ENCODE measurements around the gene DTX1. TPM values are rescaled to one million over a fixed set of nuclear protein-coding genes. Genes with fewer than 3 reads are reported as not detected.

DTX1 gene
- 100 to 1,000 TPM in 1 of 3 donors, 10 to 100 TPM in 1, 1 to 10 TPM in 1; 3.4 to 109 (median 21.9) TPM for polyA plus RNA-seq

DNA sequence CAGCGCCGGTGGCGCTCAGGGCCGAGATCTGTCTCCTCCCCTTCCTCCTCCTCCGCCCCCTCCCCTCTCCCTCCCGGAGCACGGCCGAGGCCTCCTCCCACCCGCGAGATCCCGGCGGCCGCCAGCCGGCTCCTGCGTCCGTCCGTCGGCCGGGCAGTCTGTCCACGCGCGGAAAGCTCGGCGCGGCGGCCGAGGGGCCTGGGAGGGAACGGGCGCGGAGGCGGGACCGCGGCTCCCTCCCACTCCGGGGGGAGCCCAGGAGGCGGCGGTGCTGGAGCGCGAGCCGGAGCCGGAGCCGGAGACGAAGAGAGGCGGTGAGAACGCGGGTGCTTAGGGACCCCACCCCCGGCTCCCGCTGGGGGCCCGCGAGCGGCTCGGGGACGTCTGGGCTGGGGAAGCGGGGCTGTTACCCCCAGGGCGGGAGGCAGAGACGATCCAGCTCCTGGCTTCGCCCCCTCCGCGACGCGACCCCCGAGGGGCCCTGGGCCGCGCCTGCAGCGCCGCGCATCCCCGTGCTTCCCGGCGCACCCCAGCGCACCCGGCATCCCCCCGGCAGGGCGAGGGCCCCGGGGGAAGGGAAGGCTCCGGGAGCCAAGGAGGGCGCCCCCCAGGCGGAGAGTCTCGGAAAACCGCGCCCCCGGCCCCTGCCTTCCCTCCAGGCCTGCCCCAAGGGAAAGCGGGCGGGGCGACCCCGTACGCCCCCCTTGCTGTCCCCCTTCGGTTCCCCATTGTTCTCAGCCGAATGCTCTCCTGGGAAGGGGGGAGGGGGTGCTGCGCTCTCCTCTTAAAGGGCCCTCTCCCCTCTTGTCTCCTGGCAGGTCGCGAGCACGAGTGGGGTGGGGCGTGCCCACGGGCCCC is at the start of gene DTX1:
TSS of gene DTX1 (plus strand) at position 100 of the 858 bp plus-strand sequence. CDS start 1,463 bp downstream, outside the sequence.
- WGBS, 3 donors = 1 to 2% (median 1%) methylated on average over 65 to 94 of the region's 94 CpGs
- H3K27ac ChIP-seq (ENCODE audit: low read depth, low read length) = no peak within 1 kb of the TSS

DNA sequence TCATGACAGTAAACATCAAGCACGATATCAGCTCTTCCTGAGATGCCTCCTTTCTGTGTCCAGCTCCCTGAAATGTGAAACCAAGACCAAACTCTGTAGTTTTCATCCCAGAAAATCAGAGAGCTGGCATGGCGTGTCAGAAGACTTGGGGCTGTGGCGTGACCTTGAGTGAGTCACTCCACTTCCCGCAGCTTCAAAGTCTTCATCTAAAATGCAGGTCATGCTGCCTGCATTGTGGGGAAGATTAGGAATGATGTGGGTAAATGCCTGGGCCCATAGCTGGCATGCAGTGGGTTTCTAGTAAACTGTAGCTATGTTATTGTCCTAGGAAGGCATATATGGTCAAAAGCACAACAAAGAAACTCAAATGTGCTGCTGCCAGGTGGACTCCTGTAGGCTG is 49.4 kb upstream of the DTX1 start:
- 66 to 95% (median 94%) methylated on average over 4 of the region's 4 CpGs for WGBS, 3 donors
- no peak overlapping the region for H3K27ac ChIP-seq (ENCODE audit: low read depth, low read length)

GRCh38 chr12:113010701-113011100 is 45.8 kb upstream of the DTX1 start:
- no peak overlapping the region for H3K27ac ChIP-seq (ENCODE audit: low read depth, low read length)
- 72 to 79% (median 75%) methylated on average over 2 of the region's 2 CpGs for WGBS, 3 donors

- 55 to 68% (median 58%) methylated on average over 9 of the region's 9 CpGs for WGBS, 3 donors
- H3K27ac ChIP-seq (ENCODE audit: low read depth, low read length) = no peak overlapping the region
These were observed 42.0 kb upstream of the DTX1 start for GRCh38 chr12:113014565-113014964.

DNA sequence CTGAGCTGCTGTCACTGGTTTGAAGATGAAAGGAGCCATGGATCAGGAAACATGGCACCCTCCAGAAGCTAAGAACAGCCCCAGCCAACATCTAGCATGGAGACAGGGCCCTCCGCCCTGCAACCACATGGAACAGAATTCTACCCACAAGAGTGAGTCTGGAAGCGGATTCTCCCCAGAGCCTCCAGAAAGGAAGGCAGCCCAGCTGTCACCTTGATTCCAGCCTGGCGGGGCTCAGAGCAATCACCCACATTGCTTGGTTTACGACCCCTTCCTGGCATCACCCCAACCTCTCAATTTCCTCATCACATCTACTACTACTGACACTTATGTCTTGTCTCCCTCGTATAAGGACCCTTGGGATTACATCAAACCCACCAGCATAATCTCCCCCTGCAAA is 39.7 kb upstream of the DTX1 start:
- WGBS, 3 donors = 73 to 85% (median 77%) methylated on average over 5 of the region's 5 CpGs
- no peak overlapping the region for H3K27ac ChIP-seq (ENCODE audit: low read depth, low read length)

- 55 to 83% (median 57%) methylated on average over 4 of the region's 4 CpGs for WGBS, 3 donors
- H3K27ac ChIP-seq (ENCODE audit: low read depth, low read length) = no peak overlapping the region
These were observed 37.5 kb upstream of the DTX1 start for GRCh38 chr12:113019025-113019424.

DNA sequence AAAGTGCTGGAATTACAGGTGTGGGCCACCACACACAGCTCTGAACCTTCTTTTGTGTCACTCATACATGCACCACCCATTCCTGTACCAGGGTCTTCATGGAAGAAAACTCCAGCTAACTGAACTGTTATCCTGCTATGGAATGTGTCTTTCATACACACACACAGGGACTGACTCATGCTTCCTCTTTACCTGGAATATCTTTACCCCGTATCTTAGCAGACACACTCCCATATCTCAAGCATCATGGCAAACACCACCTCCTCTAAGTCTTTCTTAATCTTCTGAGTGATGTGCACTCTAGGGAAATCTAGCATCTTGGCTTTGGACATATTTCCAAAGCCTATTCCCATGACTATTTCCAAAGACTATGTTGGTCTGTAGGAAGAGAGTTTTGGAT is 35.0 kb upstream of the DTX1 start:
- 40 to 68% (median 57%) methylated on average over 1 of the region's 1 CpG for WGBS, 3 donors

GRCh38 chr12:113022563-113023297 is 33.8 kb upstream of the DTX1 start:
- H3K27ac ChIP-seq (ENCODE audit: low read depth, low read length) = no peak overlapping the region
- 86 to 92% (median 87%) methylated on average over 3 of the region's 3 CpGs for WGBS, 3 donors

More for the DNA sequence above, 35.0 kb upstream of the DTX1 start:
- H3K27ac ChIP-seq (ENCODE audit: low read depth, low read length) = no peak overlapping the region

- WGBS, 3 donors = 52 to 64% (median 54%) methylated on average over 4 of the region's 4 CpGs
- H3K27ac ChIP-seq (ENCODE audit: low read depth, low read length) = no peak overlapping the region
These were observed 28.8 kb upstream of the DTX1 start for GRCh38 chr12:113027726-113028125.

- WGBS, 3 donors = 7 to 16% (median 14%) methylated on average over 9 of the region's 9 CpGs
These were observed 25.5 kb upstream of the DTX1 start for GRCh38 chr12:113030875-113031525.

DNA sequence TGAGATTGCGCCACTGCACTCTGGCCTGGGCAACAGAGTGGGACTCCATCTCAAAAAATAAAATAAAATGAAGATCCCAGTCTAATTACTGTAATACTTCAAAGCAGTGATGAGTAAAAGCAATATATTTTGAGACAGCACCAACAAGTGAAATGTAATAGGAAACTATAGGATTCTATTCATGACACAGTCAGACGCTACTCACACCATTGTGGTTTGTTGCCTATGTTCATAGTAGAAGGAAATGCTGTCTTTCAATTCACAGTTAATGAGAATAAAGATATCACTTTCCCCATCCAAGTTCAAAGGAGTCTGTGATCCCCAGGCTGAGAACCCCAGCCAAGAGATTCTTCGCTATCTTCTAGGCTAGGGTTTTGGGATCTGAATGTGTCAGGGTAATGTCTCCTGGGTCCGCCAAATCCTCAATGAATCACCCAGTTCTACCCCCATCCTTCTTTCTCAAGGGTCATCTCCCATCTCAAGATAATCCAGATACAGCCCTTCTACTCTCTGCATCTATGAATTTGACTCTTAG is 16.6 kb upstream of the DTX1 start:
- H3K27ac ChIP-seq (ENCODE audit: low read depth, low read length) = no peak overlapping the region

More at GRCh38 chr12:113030875-113031525, 25.5 kb upstream of the DTX1 start:
- H3K27ac ChIP-seq (ENCODE audit: low read depth, low read length) = no peak overlapping the region

DNA sequence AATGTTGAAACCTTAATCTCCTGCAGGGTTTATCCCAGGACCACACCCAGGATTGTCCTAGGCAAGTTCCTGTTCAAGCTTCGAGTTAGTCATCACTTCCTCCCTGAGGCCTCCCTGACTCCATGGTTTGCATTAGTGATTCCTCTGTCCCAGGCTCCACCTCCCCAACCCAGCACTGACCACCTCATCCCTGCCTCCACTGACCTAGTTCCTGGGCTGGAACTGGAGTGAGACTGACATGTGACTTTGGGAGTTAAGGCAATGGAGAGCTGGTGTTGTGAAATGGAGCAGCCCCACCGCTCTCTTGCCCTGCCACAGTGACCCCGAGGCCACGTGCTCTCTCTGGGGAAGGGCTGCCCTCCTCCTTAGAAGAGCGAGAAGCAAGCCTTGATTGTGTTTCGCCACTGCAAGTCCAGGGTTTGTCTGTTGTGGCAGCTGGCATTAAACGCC is 15.8 kb upstream of the DTX1 start:
- WGBS, 3 donors = 29 to 72% (median 34%) methylated on average over 7 of the region's 7 CpGs
- H3K27ac ChIP-seq (ENCODE audit: low read depth, low read length) = no peak overlapping the region

More for the DNA sequence above, 16.6 kb upstream of the DTX1 start:
- 61 to 74% (median 70%) methylated on average over 4 of the region's 4 CpGs for WGBS, 3 donors

DNA sequence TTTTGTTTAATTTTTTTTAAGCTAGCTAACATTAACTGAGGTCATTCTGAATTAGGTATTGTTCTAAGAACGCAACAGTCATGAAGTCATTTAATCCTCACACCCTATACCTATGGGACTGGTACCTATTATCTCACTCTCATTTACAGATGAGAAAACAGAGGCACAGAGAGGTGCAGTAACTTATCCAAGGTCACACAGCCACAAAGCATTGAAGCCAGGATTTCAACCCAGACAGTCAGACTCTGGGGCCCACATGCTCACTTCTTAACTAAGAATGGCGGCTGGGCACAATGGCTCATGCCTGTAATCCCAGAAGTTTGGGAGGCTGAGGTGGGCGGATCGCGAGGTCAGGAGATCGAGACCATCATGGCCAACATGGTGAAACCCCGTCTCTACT is 15.0 kb upstream of the DTX1 start:
- no peak overlapping the region for H3K27ac ChIP-seq (ENCODE audit: low read depth, low read length)
- WGBS, 3 donors = 85 to 95% (median 94%) methylated on average over 7 of the region's 7 CpGs

DNA sequence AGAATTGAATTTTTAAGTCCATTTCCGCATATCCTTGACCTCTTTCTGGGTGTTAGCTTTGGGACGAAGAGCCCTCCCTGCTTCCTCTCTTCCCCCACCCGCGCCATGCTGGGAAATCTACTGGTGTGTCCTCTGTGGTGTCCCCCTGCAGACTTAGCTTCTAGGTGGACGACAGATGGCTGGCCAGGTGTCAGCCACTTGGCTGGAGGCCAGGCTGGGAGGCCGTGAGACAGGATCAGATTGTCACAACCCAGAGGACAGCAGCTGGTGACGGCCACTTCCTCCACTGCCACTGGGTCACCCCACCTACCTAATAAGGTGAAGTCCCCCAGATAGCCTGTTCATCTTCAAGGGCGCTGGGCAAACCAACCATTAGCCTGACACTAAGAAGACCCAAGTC is 13.3 kb upstream of the DTX1 start:
- WGBS, 3 donors = 57 to 70% (median 68%) methylated on average over 8 of the region's 8 CpGs

GRCh38 chr12:113044516-113044915 is 12.0 kb upstream of the DTX1 start:
- H3K27ac ChIP-seq (ENCODE audit: low read depth, low read length) = no peak overlapping the region
- 70 to 85% (median 74%) methylated on average over 3 of the region's 3 CpGs for WGBS, 3 donors

More for the DNA sequence above, 13.3 kb upstream of the DTX1 start:
- H3K27ac ChIP-seq (ENCODE audit: low read depth, low read length) = no peak overlapping the region

DNA sequence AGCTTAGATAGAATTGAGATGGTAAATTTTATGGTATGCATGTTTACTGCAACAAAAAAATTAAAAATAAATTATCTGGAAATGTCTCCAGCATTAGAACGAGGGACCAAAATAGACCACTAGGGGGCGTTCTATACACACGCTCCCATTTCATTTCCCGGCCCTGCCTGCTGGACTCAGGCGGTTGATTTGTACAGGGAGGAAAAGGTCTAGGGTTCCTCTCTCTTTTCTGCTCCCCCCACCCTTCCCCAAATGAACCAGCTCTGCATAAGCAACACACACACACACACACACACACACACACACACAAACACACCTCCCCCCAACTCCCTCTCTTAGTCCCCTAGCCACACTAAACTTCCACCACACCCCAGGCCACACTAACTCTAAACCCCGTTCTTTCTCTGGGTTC is 7.8 kb upstream of the DTX1 start:
- WGBS, 3 donors = 7 to 10% (median 8%) methylated on average over 6 of the region's 6 CpGs
- H3K27ac ChIP-seq (ENCODE audit: low read depth, low read length) = no peak overlapping the region

DNA sequence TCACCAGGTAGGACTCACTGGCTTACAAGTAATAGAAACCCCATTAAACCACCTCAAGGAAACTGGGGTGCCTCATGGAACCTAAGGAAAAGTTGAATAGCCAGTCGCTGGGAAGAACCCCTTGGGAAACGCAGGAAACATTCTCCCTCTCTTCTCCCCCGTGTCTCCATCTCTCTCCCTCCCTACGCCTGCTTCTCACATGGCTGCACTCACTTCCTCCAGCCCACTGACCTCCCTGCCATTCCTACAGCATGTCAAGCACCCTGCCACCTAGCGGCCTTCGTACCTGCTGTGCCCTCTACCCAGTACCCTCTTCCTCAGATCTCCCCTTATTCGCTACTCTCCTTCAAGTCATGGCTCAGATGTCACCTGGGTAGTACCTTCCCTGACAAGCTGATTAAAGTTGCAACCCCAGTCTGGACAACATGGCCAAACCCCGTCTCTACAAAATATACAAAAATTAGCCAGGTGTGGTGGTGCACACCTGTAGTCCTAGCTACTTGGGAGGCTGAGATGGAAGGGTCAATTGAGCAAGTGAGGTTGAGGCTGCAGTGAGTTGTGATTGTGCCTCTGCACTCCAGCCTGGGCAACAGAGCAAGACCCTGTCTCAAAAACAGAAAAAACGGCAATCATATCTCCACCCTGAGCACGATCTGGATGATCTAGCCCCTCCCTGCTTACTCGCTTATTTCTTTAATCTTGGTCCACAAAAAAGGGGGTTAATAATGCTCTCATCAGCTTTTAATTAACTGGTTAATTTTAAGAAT is 6.4 kb upstream of the DTX1 start:
- WGBS, 3 donors = 58 to 68% (median 63%) methylated on average over 11 of the region's 11 CpGs

GRCh38 chr12:113050795-113051194 is 5.7 kb upstream of the DTX1 start:
- no peak overlapping the region for H3K27ac ChIP-seq (ENCODE audit: low read depth, low read length)
- 85 to 93% (median 91%) methylated on average over 7 of the region's 7 CpGs for WGBS, 3 donors

More for the DNA sequence above, 6.4 kb upstream of the DTX1 start:
- no peak overlapping the region for H3K27ac ChIP-seq (ENCODE audit: low read depth, low read length)
